Caco-2 (cell line): Measurements from ENCODE around the gene CD247. TPM values are rescaled to one million over a fixed set of nuclear protein-coding genes. Genes with fewer than 3 reads are reported as not detected.

Experiments
- BruUV-seq: library from RNA; stranded (reverse); fragments of 400-500 nt; replicated peaks from 2 replicates; lab custom pipeline; 2021; lab: Mats Ljungman, UMichigan
- CTCF ChIA-PET: fragments of 300-600 bp; sonication (Branson Sonifier 250); formaldehyde crosslinking; loops from one replicate; lab custom pipeline; 2022; ENCODE audit warnings: antibody characterized with exemption; lab: Charles Lee
- POLR2A ChIA-PET: fragments of 300-600 bp; sonication (Branson Sonifier 250); formaldehyde crosslinking; loops from one replicate; lab custom pipeline; 2022; ENCODE audit warnings: antibody characterized with exemption; lab: Charles Lee
- DNase-seq, 2 experiments: peaks; one replicate each; pipeline versions ENCODE4 v3.0.0 to v3.0.0-alpha.2; 2020 to 2022
- H3K27me3 ChIP-seq: replicated peaks from 2 replicates; pipeline ENCODE4 v1.6.0; 2011; ENCODE audit warnings: low read length; ENCODE audit not compliant: control insufficient read depth, insufficient read depth
- H3K36me3 ChIP-seq: 2 replicates; pipeline ENCODE4 v1.5.1; 2011; ENCODE audit warnings: low read length; ENCODE audit not compliant: control insufficient read depth, insufficient read depth
- H3K4me1 ChIP-seq: fragments of 250-450 bp; sonication (Bioruptor Pico); 2 replicates; pipeline ENCODE4 v1.5.1; 2020; ENCODE audit warnings: mild to moderate bottlenecking
- H3K4me3 ChIP-seq: 2 replicates; pipeline ENCODE4 v1.5.1; 2011; ENCODE audit warnings: low read depth, mild to moderate bottlenecking, control low read depth, low read length
- H3K9me3 ChIP-seq: fragments of 250-450 bp; sonication (Bioruptor Pico); 2 replicates; pipeline ENCODE4 v1.5.1; 2020; ENCODE audit warnings: mild to moderate bottlenecking, moderate library complexity
- H3K27ac Mint-ChIP-seq: one replicate; pipeline ENCODE4 v1.8.0; 2022; ENCODE audit warnings: mixed read lengths; ENCODE audit not compliant: unreplicated experiment
- H3K27me3 Mint-ChIP-seq: one replicate; pipeline ENCODE4 v1.8.0; 2022; ENCODE audit warnings: mixed read lengths; ENCODE audit not compliant: insufficient read depth, unreplicated experiment
- H3K36me3 Mint-ChIP-seq: one replicate; pipeline ENCODE4 v1.8.0; 2022; ENCODE audit warnings: mild to moderate bottlenecking, mixed read lengths; ENCODE audit not compliant: insufficient read depth, unreplicated experiment
- H3K4me1 Mint-ChIP-seq: one replicate; pipeline ENCODE4 v1.8.0; 2022; ENCODE audit warnings: low read depth, mixed read lengths; ENCODE audit not compliant: unreplicated experiment
- H3K4me3 Mint-ChIP-seq: one replicate; pipeline ENCODE4 v1.8.0; 2022; ENCODE audit warnings: mild to moderate bottlenecking, moderate library complexity, mixed read lengths; ENCODE audit not compliant: unreplicated experiment
- H3K9me3 Mint-ChIP-seq: one replicate; pipeline ENCODE4 v1.8.0; 2022; ENCODE audit warnings: mixed read lengths; ENCODE audit not compliant: unreplicated experiment
- CTCF ChIP-seq, 2 experiments: fragments of 200-600 bp in 1 of 2; IDR thresholded peaks; 1 replicate in 1 of 2; 2 replicates in 1 of 2; pipeline versions ENCODE4 v1.5.1 to v1.8.0; 2011 to 2022; ENCODE audit warnings: antibody characterized with exemption in 1 of 2, control low read depth in 1 of 2, inconsistent platforms in 1 of 2, low read depth in 1 of 2, low read length in 1 of 2, mild to moderate bottlenecking in 1 of 2, moderate library complexity in 1 of 2; ENCODE audit not compliant: insufficient read depth in 1 of 2, severe bottlenecking in 1 of 2, unreplicated experiment in 1 of 2
- intact Hi-C: fragments of 100-400 bp; cut with micrococcal nuclease; formaldehyde crosslinking; loops from one replicate; pipeline ENCODE4 v1.10.0; 2022; ENCODE audit not compliant: unreplicated experiment
- total RNA-seq: library from RNA; stranded (reverse); gene quantifications from 2 replicates; pipeline ENCODE4 v1.2.3, GENCODE V29; 2022

The CD247 gene
- total RNA-seq, 1 experiment from 2014 or later = not detected

DNA sequence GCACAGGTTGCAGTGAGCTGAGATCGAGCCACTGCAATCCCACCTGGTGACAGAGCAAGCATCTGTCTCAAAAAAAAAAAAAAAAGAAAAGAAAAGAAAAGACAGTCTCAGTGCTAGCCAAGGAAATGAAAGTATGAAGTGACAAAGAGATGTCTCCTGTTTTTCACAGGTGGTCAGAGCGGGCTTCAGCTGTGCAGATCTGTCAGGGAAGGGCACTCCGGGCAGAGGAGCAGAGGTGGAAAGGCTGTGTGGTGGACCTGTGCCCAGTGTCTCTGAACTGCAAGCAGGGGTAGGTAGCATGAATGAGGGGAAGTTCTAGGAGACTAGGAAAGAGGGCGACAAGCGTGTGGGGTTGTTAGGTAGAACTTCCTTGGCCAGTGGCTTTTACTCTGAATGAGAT lies 67.5 kb downstream of the CD247 start:
- no peak overlapping the region for H3K4me3 ChIP-seq
- H3K4me1 Mint-ChIP-seq = no peaks in the 10 kb centered on the region
- H3K27me3 ChIP-seq = no peaks in the 10 kb centered on the region; the same call in 1 of the 2 replicates
- no peak overlapping the region for H3K27ac Mint-ChIP-seq
- no peak for DNase-seq
- no peaks in the 10 kb centered on the region for H3K9me3 ChIP-seq
- H3K36me3 Mint-ChIP-seq = no peaks in the 10 kb centered on the region
- intact Hi-C loops = no loop called here
- ChIA-PET CTCF (interaction anchor here (0.7 to 1.3 kb wide), 2 partner anchors 10 to 145 kb away, joined by 3 to 5 read pairs; no protein-coding TSS in a partner anchor), POLR2A (no interaction called here)
- no peaks in the 10 kb centered on the region for H3K27me3 Mint-ChIP-seq
- H3K4me1 ChIP-seq = 0 out of 2 replicates have a peak, but pooled peaks cover 4% of the 10 kb centered on the region
- H3K36me3 ChIP-seq = no peaks in the 10 kb centered on the region
- TF ChIP-seq CTCF (IDR thresholded peaks at IDR 0.05; ENCODE audit: insufficient read depth in 1 of 2, low read depth in 1 of 2, low read length in 1 of 2, severe bottlenecking in 1 of 2, unreplicated experiment in 1 of 2) = no peak
- H3K4me3 Mint-ChIP-seq = no peak overlapping the region
- H3K9me3 Mint-ChIP-seq = no peaks in the 10 kb centered on the region
- BruUV-seq = no TSS peak

DNA sequence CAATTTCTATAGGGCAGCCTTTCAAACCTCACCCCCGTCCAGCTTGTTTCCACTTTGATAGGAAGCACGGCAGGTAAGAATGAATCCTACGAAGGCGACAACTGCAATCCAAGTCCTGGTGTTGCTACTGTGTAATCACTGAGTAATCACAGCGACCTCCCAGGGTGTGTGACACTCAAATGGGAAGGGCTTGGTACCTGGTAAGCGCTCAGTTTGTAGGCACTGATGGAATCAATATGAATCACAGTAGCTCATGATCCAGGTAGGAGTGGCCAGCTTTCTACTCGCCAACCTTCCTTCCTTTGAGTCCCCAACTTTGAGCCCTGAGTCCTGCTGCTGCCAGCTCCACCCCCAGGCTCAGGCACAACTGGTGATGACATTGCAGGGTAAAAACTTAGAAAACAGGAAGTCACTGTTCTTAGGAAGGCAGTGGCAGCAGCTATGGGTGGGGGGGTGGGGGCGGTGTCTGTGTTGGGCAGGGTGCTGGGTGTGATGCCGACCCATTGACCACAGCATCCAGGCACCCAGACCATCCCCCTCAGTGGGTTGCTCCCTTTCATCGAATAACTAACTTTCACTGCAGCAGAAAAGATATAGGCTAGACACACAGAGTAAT lies 70.7 kb downstream of the CD247 start:
- Histone ChIP-seq H3K4me1 (no peaks in the 10 kb centered on the region), H3K9me3 (no peaks in the 10 kb centered on the region), H3K4me3 (no peak overlapping the region), H3K36me3 (no peaks in the 10 kb centered on the region), H3K27me3 (no peaks in the 10 kb centered on the region; the same call in 1 of the 2 replicates)
- Mint-ChIP-seq H3K27me3 (no peaks in the 10 kb centered on the region), H3K36me3 (no peaks in the 10 kb centered on the region), H3K4me3 (no peak overlapping the region), H3K4me1 (no peaks in the 10 kb centered on the region), H3K27ac (no peak overlapping the region), H3K9me3 (no peaks in the 10 kb centered on the region)
- BruUV-seq = no TSS peak
- intact Hi-C loops = no loop called here
- DNase-seq = no peak
- CTCF ChIA-PET = no interaction called here
- POLR2A ChIA-PET = no interaction called here
- no peak for TF ChIP-seq CTCF (IDR thresholded peaks at IDR 0.05; ENCODE audit: insufficient read depth in 1 of 2, low read depth in 1 of 2, low read length in 1 of 2, severe bottlenecking in 1 of 2, unreplicated experiment in 1 of 2)

DNA sequence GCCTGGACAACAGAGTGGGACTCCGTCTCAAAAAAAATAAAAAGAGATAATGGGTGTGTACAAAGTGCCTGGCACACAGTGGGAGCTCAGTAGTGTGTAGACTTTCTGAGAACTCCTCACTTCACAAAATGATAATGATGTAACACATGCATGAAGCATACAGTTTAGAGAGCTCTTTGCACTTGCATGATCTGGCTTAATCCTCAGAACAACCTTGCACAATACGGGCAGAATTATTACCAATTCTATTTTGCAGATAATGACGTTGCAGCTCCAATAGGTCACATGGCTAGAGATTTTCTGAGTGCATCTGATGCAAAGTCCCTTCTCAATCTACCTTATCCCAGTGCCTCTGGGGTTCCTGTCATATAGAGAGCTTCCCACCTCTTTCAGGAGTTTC lies 71.4 kb downstream of the CD247 start:
- ChIA-PET POLR2A (no interaction called here), CTCF (no interaction called here)
- H3K27me3 Mint-ChIP-seq = no peaks in the 10 kb centered on the region
- no peaks in the 10 kb centered on the region for H3K36me3 ChIP-seq
- H3K4me3 ChIP-seq = no peak overlapping the region
- BruUV-seq = no TSS peak
- H3K36me3 Mint-ChIP-seq = no peaks in the 10 kb centered on the region
- intact Hi-C loops = no loop called here
- no peaks in the 10 kb centered on the region for H3K9me3 ChIP-seq
- TF ChIP-seq CTCF (IDR thresholded peaks at IDR 0.05; ENCODE audit: insufficient read depth in 1 of 2, low read depth in 1 of 2, low read length in 1 of 2, severe bottlenecking in 1 of 2, unreplicated experiment in 1 of 2) = no peak
- H3K9me3 Mint-ChIP-seq = no peaks in the 10 kb centered on the region
- H3K4me1 Mint-ChIP-seq = no peaks in the 10 kb centered on the region
- H3K27me3 ChIP-seq = no peaks in the 10 kb centered on the region; the same call in 1 of the 2 replicates
- no peaks in the 10 kb centered on the region for H3K4me1 ChIP-seq
- no peak overlapping the region for H3K27ac Mint-ChIP-seq
- H3K4me3 Mint-ChIP-seq = no peak overlapping the region
- DNase-seq = no peak
